Effector memory CD8-positive, alpha-beta T cell (primary cell): Measurements from ENCODE around the gene ITGB8.

Experiments
- ATAC-seq: fragments of 150-1000 bp; cut with Tn5 transposase; replicated peaks from 2 replicates; pipeline ENCODE4 v1.10.0; 2021; ENCODE audit warnings: mild to moderate bottlenecking, moderate library complexity
- DNase-seq, 3 experiments: peaks; one replicate each; pipeline ENCODE4 v3.0.0; 2021
- H3K27ac Mint-ChIP-seq, 2 donors: one replicate each; pipeline ENCODE4 v1.8.0; 2022; ENCODE audit warnings: mild to moderate bottlenecking in 2 of 2, mixed read lengths in 2 of 2, moderate library complexity in 2 of 2
- H3K27me3 Mint-ChIP-seq, 2 donors: one replicate each; pipeline ENCODE4 v1.8.0; 2022; ENCODE audit warnings: mixed read lengths in 2 of 2
- H3K36me3 Mint-ChIP-seq: one replicate; pipeline ENCODE4 v1.8.0; 2022; ENCODE audit warnings: mild to moderate bottlenecking, moderate library complexity, mixed read lengths; ENCODE audit not compliant: insufficient read depth
- H3K4me1 Mint-ChIP-seq, 2 donors: one replicate each; pipeline ENCODE4 v1.8.0; 2022; ENCODE audit warnings: low read depth in 2 of 2, mixed read lengths in 2 of 2
- H3K4me3 Mint-ChIP-seq, 2 donors: one replicate each; pipeline ENCODE4 v1.8.0; 2022; ENCODE audit warnings: mild to moderate bottlenecking in 2 of 2, mixed read lengths in 2 of 2, moderate library complexity in 2 of 2
- H3K9me3 Mint-ChIP-seq, 2 donors: one replicate each; pipeline ENCODE4 v1.8.0; 2022; ENCODE audit warnings: mixed read lengths in 2 of 2

Gene ITGB8

GRCh38 chr7:20352573-20353306 is 22.0 kb downstream of the ITGB8 start:
- no peak overlapping the region for H3K27ac Mint-ChIP-seq
- no peak overlapping the region for H3K4me3 Mint-ChIP-seq
- no peak for ATAC-seq
- no peaks in the 10 kb centered on the region for H3K9me3 Mint-ChIP-seq
- H3K27me3 Mint-ChIP-seq, result no peaks in the 10 kb centered on the region
- no peaks in the 10 kb centered on the region for H3K36me3 Mint-ChIP-seq
- DNase-seq, result no peak
- no peaks in the 10 kb centered on the region for H3K4me1 Mint-ChIP-seq

- no peak for DNase-seq
- Mint-ChIP-seq H3K4me1 (no peaks in the 10 kb centered on the region), H3K4me3 (no peak overlapping the region), H3K27me3 (no peaks in the 10 kb centered on the region), H3K9me3 (no peaks in the 10 kb centered on the region), H3K36me3 (no peaks in the 10 kb centered on the region), H3K27ac (no peak overlapping the region)
- ATAC-seq, result no peak
These were observed 24.2 kb downstream of the ITGB8 start for GRCh38 chr7:20354610-20355528.

DNA sequence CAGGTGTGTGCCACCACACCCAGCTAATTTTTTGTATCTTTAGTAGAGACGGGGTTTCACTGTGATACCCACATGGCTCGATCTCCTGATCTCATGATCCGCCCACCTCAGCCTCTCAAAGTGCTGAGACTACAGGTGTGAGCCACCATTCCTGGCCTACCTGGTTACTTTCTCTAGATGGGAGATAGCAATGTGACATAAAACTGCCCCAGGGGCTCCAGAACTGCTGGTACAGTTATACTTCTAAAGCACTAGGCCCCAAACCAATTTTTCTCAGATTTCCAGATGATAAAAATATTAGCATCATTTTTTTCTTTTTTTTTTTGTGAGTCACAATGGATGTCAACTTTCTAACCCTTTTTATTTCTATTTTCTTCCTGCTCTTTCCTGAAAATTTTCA is 27.4 kb downstream of the ITGB8 start:
- H3K4me1 Mint-ChIP-seq, result no peaks in the 10 kb centered on the region
- DNase-seq, result no peak
- no peak for ATAC-seq
- no peaks in the 10 kb centered on the region for H3K9me3 Mint-ChIP-seq
- no peaks in the 10 kb centered on the region for H3K36me3 Mint-ChIP-seq
- H3K27me3 Mint-ChIP-seq, result no peaks in the 10 kb centered on the region
- H3K27ac Mint-ChIP-seq, result no peak overlapping the region
- H3K4me3 Mint-ChIP-seq, result no peak overlapping the region

- ATAC-seq, result no peak
- DNase-seq, result no peak
- no peaks in the 10 kb centered on the region for H3K27me3 Mint-ChIP-seq
- no peak overlapping the region for H3K4me3 Mint-ChIP-seq
- H3K27ac Mint-ChIP-seq, result no peak overlapping the region
- no peaks in the 10 kb centered on the region for H3K9me3 Mint-ChIP-seq
- H3K36me3 Mint-ChIP-seq, result no peaks in the 10 kb centered on the region
- no peaks in the 10 kb centered on the region for H3K4me1 Mint-ChIP-seq
These were observed 28.1 kb downstream of the ITGB8 start for GRCh38 chr7:20358762-20359282.

- no peaks in the 10 kb centered on the region for H3K4me1 Mint-ChIP-seq
- no peaks in the 10 kb centered on the region for H3K9me3 Mint-ChIP-seq
- no peaks in the 10 kb centered on the region for H3K27me3 Mint-ChIP-seq
- DNase-seq (no peak), ATAC-seq (no peak)
- H3K27ac Mint-ChIP-seq, result no peak overlapping the region
- no peak overlapping the region for H3K4me3 Mint-ChIP-seq
- no peaks in the 10 kb centered on the region for H3K36me3 Mint-ChIP-seq
These were observed 28.8 kb downstream of the ITGB8 start for GRCh38 chr7:20359341-20359963.

- ATAC-seq, result no peak
- H3K4me3 Mint-ChIP-seq, result no peak overlapping the region
- H3K27me3 Mint-ChIP-seq, result no peaks in the 10 kb centered on the region
- no peaks in the 10 kb centered on the region for H3K9me3 Mint-ChIP-seq
- no peak overlapping the region for H3K27ac Mint-ChIP-seq
- no peak for DNase-seq
- no peaks in the 10 kb centered on the region for H3K4me1 Mint-ChIP-seq
- no peaks in the 10 kb centered on the region for H3K36me3 Mint-ChIP-seq
These were observed 32.0 kb downstream of the ITGB8 start for GRCh38 chr7:20362574-20363253.

DNA sequence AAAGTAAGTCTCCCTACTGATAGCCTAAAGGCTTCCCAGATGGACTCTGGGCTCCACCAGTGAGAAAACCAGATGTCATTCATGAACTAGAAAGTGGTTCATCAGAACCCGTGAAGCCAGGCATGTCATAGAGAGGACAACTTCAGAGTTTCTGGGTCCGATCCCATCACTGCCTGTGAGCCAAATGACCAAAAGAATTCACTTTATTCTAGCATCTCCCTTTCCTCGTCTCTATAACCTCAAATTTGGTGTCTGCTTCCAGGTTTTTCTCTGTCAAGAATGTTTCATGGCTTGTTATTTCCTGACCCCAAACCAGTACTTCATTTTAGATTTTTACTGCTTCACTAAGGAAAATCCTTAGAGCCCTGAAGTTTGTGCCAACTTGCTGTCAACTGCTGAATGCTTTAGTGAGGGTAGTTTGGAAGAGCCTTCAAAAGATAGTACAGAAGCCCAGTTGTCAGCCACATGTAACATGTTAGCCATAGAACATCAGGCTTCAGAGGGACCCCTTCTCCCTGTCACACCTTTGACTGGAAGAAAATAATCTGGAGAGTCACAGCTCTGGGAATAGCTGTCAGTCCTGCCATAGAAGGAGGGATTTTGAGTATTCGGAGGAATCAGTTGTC is 34.0 kb downstream of the ITGB8 start:
- no peak for DNase-seq
- H3K27ac Mint-ChIP-seq, result no peak overlapping the region
- no peak overlapping the region for H3K4me3 Mint-ChIP-seq
- ATAC-seq, result no peak
- no peaks in the 10 kb centered on the region for H3K4me1 Mint-ChIP-seq
- no peaks in the 10 kb centered on the region for H3K27me3 Mint-ChIP-seq
- H3K36me3 Mint-ChIP-seq, result no peaks in the 10 kb centered on the region
- H3K9me3 Mint-ChIP-seq, result no peaks in the 10 kb centered on the region

GRCh38 chr7:20365486-20365885 is 34.8 kb downstream of the ITGB8 start:
- Mint-ChIP-seq H3K36me3 (no peaks in the 10 kb centered on the region), H3K9me3 (no peaks in the 10 kb centered on the region), H3K4me3 (no peak overlapping the region), H3K27ac (no peak overlapping the region), H3K27me3 (no peaks in the 10 kb centered on the region), H3K4me1 (no peaks in the 10 kb centered on the region)
- DNase-seq (no peak), ATAC-seq (no peak)

DNA sequence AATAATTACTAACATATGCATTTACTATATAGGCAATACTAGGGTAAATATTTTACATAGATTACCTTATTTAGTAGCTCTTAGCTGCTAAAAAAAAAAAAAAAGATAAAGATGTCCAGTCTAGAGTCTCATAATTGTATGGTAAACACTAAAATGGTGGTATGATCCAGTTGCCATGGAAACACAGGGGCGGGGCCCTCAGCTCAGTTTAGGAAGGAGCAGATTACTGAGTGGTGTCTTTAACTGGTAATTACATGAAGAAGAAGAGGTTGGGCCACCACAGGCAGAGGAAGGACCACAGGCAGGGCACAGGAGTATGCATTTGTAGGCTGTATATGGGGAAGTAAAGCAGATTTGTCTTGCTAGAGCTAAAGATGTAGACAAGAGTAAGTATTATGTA is 43.7 kb downstream of the ITGB8 start:
- Mint-ChIP-seq H3K4me1 (no peaks in the 10 kb centered on the region), H3K36me3 (no peaks in the 10 kb centered on the region), H3K4me3 (no peak overlapping the region), H3K27ac (no peak overlapping the region), H3K27me3 (no peaks in the 10 kb centered on the region), H3K9me3 (peaks cover 0 to 5% of the 10 kb centered on the region in 2 donors)
- ATAC-seq, result no peak
- DNase-seq, result no peak

GRCh38 chr7:20376796-20377195 is 46.1 kb downstream of the ITGB8 start:
- Mint-ChIP-seq H3K27ac (no peak overlapping the region), H3K9me3 (peaks cover 0 to 5% of the 10 kb centered on the region in 2 donors), H3K4me1 (no peaks in the 10 kb centered on the region), H3K4me3 (no peak overlapping the region), H3K36me3 (no peaks in the 10 kb centered on the region), H3K27me3 (no peaks in the 10 kb centered on the region)
- no peak for ATAC-seq
- DNase-seq, result no peak

DNA sequence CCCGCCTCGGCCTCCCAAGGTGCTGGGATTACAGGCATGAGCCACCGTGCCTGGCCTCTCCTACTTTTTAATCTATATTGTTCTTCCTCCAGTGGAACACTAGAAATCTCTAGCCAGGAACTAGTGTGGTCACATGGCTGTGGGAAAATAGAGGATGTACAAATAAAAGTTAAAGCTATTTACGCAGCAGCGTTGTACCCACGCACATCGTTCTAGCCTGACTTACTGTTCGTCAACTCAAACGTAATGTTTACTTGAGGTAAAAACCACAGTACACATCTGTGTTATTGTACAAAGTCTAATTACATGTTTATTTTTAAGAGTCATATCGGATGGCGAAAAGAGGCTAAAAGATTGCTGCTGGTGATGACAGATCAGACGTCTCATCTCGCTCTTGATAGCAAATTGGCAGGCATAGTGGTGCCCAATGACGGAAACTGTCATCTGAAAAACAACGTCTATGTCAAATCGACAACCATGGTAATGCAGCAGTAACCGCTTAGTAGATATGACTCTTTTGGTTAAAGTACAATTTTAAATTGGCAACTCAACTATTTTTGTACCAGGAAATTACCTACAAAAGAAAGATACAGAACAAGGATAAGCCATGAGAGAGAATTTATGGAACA is 50.8 kb downstream of the ITGB8 start:
- Mint-ChIP-seq H3K27ac (no peak overlapping the region), H3K4me1 (no peaks in the 10 kb centered on the region), H3K36me3 (no peaks in the 10 kb centered on the region), H3K4me3 (no peak overlapping the region), H3K9me3 (no peaks in the 10 kb centered on the region), H3K27me3 (no peaks in the 10 kb centered on the region)
- DNase-seq (no peak), ATAC-seq (no peak)

GRCh38 chr7:20383351-20383750 is 52.7 kb downstream of the ITGB8 start:
- Mint-ChIP-seq H3K27me3 (no peaks in the 10 kb centered on the region), H3K9me3 (no peaks in the 10 kb centered on the region), H3K4me3 (no peak overlapping the region), H3K36me3 (no peaks in the 10 kb centered on the region), H3K4me1 (no peaks in the 10 kb centered on the region), H3K27ac (no peak overlapping the region)
- no peak for ATAC-seq
- DNase-seq, result no peak
